ENCODE data around the gene CDH4.

DNA sequence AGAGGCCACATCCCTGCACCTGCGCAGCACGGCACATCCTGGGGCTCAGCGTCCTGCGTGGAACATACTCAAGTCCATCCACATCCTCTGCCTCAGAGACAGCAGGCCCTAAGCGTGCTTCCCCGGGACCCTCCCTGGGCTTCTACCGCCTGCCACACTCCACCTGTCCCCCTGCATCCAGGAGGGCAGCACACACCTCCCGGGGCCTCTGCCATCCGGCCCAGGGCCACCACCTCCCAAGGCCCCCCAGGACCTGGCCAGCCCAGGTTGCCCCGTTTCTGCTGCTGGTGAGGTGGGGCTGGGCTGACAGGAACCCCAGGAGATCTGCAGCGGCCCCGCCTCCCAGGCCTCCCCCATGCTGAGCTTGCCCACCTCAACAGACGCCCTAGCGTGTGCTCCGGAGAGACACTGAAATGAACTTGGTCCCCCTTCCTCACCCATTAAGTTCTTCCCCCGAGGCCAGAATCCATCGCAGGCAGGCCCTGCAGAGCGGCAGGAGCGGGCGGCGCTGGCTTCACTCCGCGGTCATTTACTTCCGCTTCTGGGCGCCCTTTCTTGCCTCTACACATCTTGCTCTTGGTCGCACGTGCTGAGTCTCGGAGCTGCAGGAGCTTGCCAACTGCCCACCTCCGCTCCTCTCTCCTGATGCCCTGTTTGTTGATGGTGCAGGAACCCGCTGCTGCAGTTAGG, 578.3 kb downstream of the CDH4 start:
- TF ChIP-seq, protein P1, sequence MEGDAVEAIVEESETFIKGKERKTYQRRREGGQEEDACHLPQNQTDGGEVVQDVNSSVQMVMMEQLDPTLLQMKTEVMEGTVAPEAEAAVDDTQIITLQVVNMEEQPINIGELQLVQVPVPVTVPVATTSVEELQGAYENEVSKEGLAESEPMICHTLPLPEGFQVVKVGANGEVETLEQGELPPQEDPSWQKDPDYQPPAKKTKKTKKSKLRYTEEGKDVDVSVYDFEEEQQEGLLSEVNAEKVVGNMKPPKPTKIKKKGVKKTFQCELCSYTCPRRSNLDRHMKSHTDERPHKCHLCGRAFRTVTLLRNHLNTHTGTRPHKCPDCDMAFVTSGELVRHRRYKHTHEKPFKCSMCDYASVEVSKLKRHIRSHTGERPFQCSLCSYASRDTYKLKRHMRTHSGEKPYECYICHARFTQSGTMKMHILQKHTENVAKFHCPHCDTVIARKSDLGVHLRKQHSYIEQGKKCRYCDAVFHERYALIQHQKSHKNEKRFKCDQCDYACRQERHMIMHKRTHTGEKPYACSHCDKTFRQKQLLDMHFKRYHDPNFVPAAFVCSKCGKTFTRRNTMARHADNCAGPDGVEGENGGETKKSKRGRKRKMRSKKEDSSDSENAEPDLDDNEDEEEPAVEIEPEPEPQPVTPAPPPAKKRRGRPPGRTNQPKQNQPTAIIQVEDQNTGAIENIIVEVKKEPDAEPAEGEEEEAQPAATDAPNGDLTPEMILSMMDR (conservative IDR thresholded peaks at IDR 0.05): no peak
- TF ChIP-seq EZH2 (IDR thresholded peaks at IDR 0.05; ENCODE audit: low read depth): no peak
